H1 (cell line): ENCODE data around the gene LAMA4.
"Not testable (repeated sequence)": the region's sequence is repeated elsewhere in the genome, so short reads cannot be mapped to it uniquely, and the experiment has no call there.

Experiments
- CBX5 ChIP-seq: fragments of 300-800, 300-1000 bp; sonication (generic); IDR thresholded peaks from 2 replicates; pipeline ENCODE4 v1.7.1; 2016; ENCODE audit warnings: antibody characterized with exemption, low read length, low read depth
- CREB1 ChIP-seq: IDR thresholded peaks from 2 replicates; pipeline ENCODE4 v1.6.1; 2012; ENCODE audit warnings: inconsistent platforms
- HDAC2 ChIP-seq, 2 experiments: fragments of 300-600 bp in 1 of 2; sonication (generic) in 1 of 2; IDR thresholded peaks; 2 replicates each; pipeline ENCODE4 v1.6.1; 2011 to 2012; ENCODE audit warnings: low read depth in 2 of 2, low read length in 2 of 2, mild to moderate bottlenecking in 2 of 2, moderate library complexity in 2 of 2, borderline replicate concordance in 1 of 2, inconsistent platforms in 1 of 2
- MAFK ChIP-seq: IDR thresholded peaks from 2 replicates; pipeline ENCODE4 v1.6.1; 2012; ENCODE audit warnings: low read depth, mild to moderate bottlenecking, improper control_type of control experiment, low read length
- NRF1 ChIP-seq: IDR thresholded peaks from 2 replicates; pipeline ENCODE4 v1.6.1; 2011; ENCODE audit warnings: mild to moderate bottlenecking, low read depth, low read length, improper control_type of control experiment
- POLR2AphosphoS5 ChIP-seq: IDR thresholded peaks from 2 replicates; pipeline ENCODE4 v1.6.1; 2011; ENCODE audit warnings: low read depth, low read length
- RAD21 ChIP-seq, 2 experiments: IDR thresholded peaks in 1 of 2; conservative IDR thresholded peaks in 1 of 2; 2 replicates each; pipeline ENCODE4 v1.6.1; 2011; ENCODE audit warnings: low read depth in 2 of 2, low read length in 2 of 2, improper control_type of control experiment in 1 of 2, inconsistent platforms in 1 of 2, mild to moderate bottlenecking in 1 of 2, moderate library complexity in 1 of 2
- RFX5 ChIP-seq: IDR thresholded peaks from 2 replicates; pipeline ENCODE4 v1.6.1; 2011; ENCODE audit warnings: low read depth, low read length, improper control_type of control experiment, borderline replicate concordance
- SP1 ChIP-seq: IDR thresholded peaks from 2 replicates; pipeline ENCODE4 v1.6.1; 2011; ENCODE audit warnings: low read depth, low read length
- TF ChIP-seq, protein P1 (sequence below), 3 experiments: IDR thresholded peaks; 1 replicate in 2 of 3; 2 replicates in 1 of 3; pipeline versions ENCODE4 v1.5.1 to v1.6.1; 2011; ENCODE audit warnings: low read length in 3 of 3, mild to moderate bottlenecking in 3 of 3, inconsistent platforms in 2 of 3, low read depth in 1 of 3, moderate library complexity in 1 of 3; ENCODE audit not compliant: insufficient read depth in 1 of 3; ENCODE audit errors: control extremely low read depth in 1 of 3
- TF ChIP-seq, protein P2 (sequence below): IDR thresholded peaks from 2 replicates; pipeline ENCODE4 v1.6.1; 2011; ENCODE audit warnings: low read length, improper control_type of control experiment

DNA sequence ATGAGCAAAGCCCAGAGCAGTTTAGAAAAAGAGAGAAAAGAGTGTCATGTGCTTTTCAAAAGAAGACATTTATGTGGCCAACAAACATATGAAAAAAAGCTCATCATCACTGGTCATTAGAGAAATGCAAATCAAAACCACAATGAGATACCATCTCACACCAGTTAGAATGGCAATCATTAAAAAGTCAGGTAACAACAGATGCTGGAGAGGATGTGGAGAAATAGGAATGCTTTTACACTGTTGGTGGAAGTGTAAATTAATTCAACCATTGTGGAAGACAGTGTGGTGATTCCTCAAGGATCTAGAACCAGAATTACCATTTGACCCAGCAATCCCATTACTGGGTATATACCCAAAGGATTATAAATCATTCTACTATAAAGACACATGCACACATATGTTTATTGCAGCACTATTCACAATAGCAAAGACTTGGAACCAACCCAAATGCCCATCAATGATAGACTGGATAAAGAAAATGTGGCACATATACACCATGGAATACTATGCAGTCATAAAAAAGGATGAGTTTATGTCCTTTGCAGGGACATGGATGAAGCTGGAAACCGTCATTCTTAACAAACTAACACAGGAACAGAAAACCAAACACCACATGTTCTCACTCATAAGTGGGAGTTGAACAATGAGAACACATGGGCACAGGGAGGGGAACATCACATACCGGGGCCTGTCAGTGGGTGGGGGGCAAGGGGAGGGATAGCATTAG lies 54.0 kb downstream of the LAMA4 start:
- not testable (repeated sequence) for TF ChIP-seq POLR2AphosphoS5; CREB1; HDAC2 (IDR thresholded peaks at IDR 0.05; ENCODE audit: borderline replicate concordance in 1 of 2, low read depth in 2 of 2, low read length in 2 of 2); CBX5; RFX5; RAD21 (IDR thresholded peaks at IDR 0.05 in 1 of 2, conservative IDR thresholded peaks at IDR 0.05 in 1 of 2; ENCODE audit: low read depth in 2 of 2, low read length in 2 of 2); MAFK; SP1; NRF1
- TF ChIP-seq, protein P1, sequence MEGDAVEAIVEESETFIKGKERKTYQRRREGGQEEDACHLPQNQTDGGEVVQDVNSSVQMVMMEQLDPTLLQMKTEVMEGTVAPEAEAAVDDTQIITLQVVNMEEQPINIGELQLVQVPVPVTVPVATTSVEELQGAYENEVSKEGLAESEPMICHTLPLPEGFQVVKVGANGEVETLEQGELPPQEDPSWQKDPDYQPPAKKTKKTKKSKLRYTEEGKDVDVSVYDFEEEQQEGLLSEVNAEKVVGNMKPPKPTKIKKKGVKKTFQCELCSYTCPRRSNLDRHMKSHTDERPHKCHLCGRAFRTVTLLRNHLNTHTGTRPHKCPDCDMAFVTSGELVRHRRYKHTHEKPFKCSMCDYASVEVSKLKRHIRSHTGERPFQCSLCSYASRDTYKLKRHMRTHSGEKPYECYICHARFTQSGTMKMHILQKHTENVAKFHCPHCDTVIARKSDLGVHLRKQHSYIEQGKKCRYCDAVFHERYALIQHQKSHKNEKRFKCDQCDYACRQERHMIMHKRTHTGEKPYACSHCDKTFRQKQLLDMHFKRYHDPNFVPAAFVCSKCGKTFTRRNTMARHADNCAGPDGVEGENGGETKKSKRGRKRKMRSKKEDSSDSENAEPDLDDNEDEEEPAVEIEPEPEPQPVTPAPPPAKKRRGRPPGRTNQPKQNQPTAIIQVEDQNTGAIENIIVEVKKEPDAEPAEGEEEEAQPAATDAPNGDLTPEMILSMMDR (IDR thresholded peaks at IDR 0.05; ENCODE audit: control extremely low read depth in 1 of 3, insufficient read depth in 1 of 3, low read depth in 1 of 3, low read length in 3 of 3) = not testable (repeated sequence)
- TF ChIP-seq, protein P2, sequence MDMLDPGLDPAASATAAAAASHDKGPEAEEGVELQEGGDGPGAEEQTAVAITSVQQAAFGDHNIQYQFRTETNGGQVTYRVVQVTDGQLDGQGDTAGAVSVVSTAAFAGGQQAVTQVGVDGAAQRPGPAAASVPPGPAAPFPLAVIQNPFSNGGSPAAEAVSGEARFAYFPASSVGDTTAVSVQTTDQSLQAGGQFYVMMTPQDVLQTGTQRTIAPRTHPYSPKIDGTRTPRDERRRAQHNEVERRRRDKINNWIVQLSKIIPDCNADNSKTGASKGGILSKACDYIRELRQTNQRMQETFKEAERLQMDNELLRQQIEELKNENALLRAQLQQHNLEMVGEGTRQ = not testable (repeated sequence)
